HG02763 (cell line): Measurements from ENCODE around the gene SFN.
"Not testable (repeated sequence)": the region's sequence is repeated elsewhere in the genome, so short reads cannot be mapped to it uniquely, and the experiment has no call there.

ENCODE experiments used
- ATAC-seq: cut with Tn5 transposase; IDR thresholded peaks from one replicate; pipeline ENCODE4 v1.9.1; 2021; ENCODE audit warnings: mild to moderate bottlenecking, moderate library complexity; ENCODE audit not compliant: unreplicated experiment

The SFN gene

GRCh38 chr1:26862781-26863684, at the start of gene SFN:
TSS of gene SFN (plus strand) at chr1:26863149. CDS start at chr1:26863213, 64 bp downstream.
- no peak for ATAC-seq

- ATAC-seq: no peak
Observed at GRCh38 chr1:26814377-26814776, 48.6 kb upstream of the SFN start.

GRCh38 chr1:26814893-26815292, 48.1 kb upstream of the SFN start:
- no peak for ATAC-seq

GRCh38 chr1:26820784-26821269, 42.1 kb upstream of the SFN start:
- no peak for ATAC-seq

- ATAC-seq: no peak
Observed at GRCh38 chr1:26822737-26823395, 40.1 kb upstream of the SFN start.

- no peak for ATAC-seq
Observed at GRCh38 chr1:26824731-26825130, 38.2 kb upstream of the SFN start.

GRCh38 chr1:26826261-26827105, 36.5 kb upstream of the SFN start, which contains the start of gene ZDHHC18:
TSS of gene ZDHHC18 (plus strand) at chr1:26826688. CDS start at chr1:26826805, 117 bp downstream.
- peak; percentile 74 for ATAC-seq

GRCh38 chr1:26827106-26827604, 35.8 kb upstream of the SFN start:
- no peak for ATAC-seq

GRCh38 chr1:26827663-26828062, 35.3 kb upstream of the SFN start:
- ATAC-seq: no peak

GRCh38 chr1:26828411-26828991, 34.4 kb upstream of the SFN start:
- no peak for ATAC-seq

- no peak for ATAC-seq
Observed at GRCh38 chr1:26829184-26829911, 33.6 kb upstream of the SFN start.

GRCh38 chr1:26831059-26831458, 31.9 kb upstream of the SFN start:
- no peak for ATAC-seq

- no peak for ATAC-seq
Observed at GRCh38 chr1:26831546-26832248, 31.3 kb upstream of the SFN start.

GRCh38 chr1:26832249-26832960, 30.5 kb upstream of the SFN start:
- no peak for ATAC-seq

GRCh38 chr1:26833432-26834405, 29.2 kb upstream of the SFN start:
- ATAC-seq: peak; percentile 77

GRCh38 chr1:26837665-26838064, 25.3 kb upstream of the SFN start:
- not testable (repeated sequence) for ATAC-seq
